CD4-positive, alpha-beta T cell treated with Interleukin-10 for 1 hour (primary cell): ENCODE data around the gene TLR6.
"Not testable (repeated sequence)": the region's sequence is repeated elsewhere in the genome, so short reads cannot be mapped to it uniquely, and the experiment has no call there.

ENCODE experiments used
- DNase-seq: peaks from one replicate; pipeline ENCODE4 v3.0.0-alpha.2; 2020

TLR6 gene

DNA sequence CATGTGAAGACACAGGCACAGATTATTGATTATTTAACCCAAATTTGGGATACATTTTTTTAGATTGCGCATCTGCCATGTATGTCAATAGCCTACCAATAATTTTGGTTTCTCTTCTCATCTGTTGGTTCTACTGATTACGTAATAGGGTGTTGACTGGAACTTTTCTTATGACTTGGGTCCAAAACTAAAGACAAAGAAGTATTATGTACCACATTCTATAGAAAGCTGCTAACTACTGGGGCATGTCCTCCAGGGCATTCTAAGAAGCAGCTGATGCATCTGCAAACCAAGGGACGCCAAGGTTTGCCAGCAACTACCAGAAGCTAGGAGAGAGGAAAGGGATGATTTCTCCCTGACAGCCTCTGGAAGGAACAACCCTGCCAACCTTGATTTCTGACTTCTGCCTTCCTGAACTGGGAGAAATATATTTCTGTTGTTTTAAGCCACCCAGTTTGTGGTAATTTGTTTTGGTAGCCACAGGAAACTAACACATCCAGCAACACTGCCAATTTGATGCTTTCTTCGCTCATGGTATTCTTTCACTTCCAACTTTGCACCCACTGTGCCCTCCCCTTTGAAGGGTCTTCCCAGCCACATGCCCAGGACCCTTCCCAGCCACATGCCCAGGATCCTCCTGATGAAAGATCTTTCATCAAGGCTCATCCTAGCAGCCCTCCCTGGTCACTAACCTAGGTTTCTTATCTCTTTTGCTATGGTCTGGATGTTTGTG lies 36.1 kb downstream of the TLR6 start:
- DNase-seq: no peak

DNA sequence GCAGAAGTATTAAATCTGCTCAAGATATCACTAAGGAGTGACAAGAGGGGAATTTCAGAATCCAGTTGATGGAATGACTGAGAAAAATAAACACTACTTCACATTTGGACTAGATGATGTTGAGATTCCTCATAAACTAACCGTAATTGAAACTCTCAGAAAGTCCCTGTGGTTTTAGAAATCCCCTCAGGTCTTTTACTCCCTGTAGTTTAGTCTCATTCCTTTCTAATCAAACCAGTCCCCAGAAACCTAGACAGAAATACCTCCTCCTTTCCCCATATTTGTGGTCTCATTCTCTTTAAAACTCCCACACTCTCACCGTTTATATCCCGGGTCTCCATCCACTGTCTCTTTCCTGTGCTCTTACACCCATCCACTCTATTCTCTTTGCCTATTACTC lies 37.0 kb downstream of the TLR6 start:
- no peak for DNase-seq

DNA sequence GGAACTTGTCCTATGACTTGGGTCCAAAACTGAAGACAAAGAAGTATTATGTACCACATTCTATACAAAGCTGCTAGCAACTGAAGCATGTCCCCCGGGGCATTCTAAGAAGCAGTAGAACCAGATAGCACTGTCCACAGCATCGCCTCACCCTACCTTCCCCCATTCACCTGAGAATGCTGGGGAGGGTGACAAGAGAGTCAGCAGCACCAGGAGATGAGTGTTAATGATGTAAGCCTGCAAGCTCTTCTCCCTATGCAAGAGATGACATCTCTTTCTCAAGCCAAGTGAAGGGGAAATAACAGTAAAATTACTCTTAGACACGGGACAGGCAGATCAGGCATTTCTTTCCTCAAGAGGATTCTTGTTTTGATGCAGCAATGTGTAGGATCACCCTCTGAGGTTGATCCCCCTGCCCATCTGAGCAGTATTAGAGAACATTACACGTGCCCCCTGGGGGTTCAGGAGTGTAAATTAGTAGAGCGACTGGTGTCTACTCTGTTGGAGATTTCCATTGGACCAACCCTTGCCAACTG lies 38.1 kb downstream of the TLR6 start:
- no peak for DNase-seq

DNA sequence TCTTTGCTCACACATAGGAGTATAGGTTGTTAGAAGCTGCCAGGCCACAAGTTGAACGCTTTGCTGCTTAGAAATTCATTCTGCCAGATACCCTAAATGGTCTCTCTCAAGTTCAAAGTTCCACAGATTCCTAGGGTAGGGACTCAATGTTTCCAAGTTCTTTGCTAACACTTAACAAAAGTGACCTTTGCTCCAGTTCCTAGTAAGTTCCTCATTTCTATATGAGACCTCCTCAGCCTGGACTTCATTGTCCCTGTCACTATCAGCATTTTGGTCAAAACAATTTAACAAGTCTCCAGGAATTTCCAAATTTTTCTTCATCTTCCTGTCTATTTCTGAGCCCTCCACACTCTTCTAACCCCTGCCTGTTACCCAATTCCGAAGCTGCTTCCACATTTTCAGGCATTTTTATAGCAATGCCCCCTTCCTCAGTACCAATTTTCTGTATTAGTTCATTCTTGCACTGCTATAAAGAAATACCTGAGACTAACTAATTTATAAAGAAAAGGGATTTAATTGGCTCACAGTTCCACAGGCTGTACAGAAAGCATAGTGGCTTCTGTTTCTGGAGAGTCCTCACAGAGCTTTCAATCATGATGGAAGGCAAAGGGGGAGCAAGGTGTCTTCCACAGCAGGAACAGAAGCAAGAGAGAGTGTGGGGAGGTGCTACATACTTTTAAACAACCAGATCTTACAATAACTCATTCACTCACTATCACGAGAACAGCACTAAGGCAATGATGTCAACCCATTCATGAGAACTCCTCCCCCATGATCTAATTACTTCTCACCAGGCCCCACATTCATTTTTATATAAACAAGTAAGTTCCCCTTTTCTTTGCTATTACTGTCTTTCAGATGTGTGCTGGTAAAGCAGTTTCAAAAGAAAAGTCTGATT lies 40.5 kb downstream of the TLR6 start:
- no peak for DNase-seq

DNA sequence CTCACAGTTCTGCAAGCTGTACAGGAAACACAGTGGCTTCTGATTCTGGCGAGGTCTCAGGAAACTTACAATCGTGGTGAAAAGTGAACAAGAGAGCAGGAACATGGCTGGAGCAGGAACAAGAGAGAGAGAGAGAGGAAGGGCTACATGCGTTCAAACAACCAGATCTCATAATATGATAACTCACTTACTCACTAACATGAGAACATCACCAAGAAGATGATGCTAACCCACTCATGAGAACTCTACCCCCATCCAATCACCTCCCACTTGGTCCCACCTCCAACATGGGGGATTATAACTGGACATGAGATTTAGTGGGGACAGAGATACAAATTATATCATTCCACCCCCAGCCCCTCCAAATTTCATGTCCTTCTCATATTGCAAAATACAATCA lies 42.2 kb downstream of the TLR6 start:
- no peak for DNase-seq

DNA sequence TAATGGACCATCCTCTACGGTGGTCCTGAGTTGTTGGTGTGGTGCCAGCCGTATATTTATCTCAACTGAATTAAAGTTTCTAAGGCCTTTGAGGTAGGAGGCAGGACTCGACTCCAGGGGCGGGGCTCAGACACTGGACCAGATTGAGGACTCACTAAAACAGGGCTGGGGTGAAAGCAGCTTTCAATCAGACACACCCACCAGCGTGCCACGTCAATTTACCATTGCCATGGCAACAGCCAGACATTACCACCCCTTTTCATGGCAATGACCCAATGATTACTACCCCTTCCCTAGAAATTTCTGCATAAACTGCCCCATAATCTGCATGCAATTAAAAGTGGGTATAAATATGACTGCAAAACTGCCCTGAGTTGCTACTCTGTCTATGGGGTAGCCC lies 45.3 kb downstream of the TLR6 start:
- no peak for DNase-seq

DNA sequence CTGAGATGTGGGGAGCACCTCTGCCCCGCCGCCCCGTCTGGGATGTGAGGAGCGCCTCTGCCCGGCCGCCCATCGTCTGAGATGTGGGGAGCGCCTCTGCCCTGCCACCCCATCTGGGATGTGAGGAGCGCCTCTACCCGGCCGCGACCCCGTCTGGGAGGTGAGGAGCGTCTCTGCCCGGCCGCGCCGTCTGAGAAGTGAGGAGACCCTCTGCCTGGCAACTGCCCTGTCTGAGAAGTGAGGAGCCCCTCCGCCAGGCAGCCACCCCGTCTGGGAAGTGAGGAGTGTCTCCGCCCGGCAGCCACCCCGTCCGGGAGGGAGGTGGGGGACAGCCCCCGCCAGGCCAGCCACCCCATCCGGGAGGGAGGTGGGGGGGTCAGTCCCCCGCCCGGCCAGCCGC lies 49.2 kb downstream of the TLR6 start:
- DNase-seq: not testable (repeated sequence)

DNA sequence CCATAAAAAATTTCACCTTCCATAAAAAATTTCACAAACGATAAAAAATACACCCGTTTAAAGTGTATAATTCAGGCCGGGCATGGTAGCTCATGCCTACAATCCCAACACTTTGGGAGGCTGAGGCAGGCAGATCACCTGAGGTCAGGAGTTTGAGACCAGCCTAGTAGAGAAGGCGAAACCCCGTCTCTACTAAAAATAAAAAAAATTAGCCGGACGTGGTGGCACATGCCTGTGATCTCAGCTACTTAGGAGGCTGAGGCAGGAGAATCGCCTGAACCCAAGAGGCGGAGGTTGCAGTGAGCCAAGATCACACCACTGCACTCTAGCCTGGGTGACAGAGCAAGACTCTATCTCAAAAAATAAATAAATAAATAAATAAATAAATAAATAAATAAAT lies 50.4 kb downstream of the TLR6 start:
- not testable (repeated sequence) for DNase-seq

DNA sequence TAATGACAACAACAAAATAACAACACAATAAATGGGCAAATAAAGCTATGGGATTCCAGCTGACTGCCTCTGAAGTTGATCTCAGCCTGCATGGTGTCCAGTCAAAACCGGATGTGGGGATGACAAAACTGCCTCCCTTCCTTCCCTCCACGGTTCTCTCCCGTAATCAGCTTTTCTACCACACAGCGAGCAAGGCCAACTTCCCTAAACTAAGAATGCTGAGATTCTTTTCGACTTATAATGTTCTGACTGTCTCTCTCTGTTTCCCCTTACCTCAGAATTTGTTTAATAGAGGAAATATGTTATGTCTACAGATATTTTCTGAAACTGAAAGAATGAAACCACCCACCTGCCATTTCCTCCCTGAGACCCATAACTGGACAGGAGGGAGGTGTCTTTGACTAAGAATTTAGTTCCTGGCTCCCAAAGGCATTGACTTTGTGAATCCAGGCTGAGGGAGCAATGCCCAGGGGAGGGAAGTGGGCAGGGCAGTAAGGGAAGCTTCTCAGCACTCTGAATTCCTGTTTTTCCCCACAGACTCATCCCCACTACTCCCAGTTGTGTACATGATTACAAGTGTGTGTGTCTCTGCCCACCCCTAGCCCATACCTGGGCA lies 51.0 kb downstream of the TLR6 start:
- peak; percentile 39 for DNase-seq

DNA sequence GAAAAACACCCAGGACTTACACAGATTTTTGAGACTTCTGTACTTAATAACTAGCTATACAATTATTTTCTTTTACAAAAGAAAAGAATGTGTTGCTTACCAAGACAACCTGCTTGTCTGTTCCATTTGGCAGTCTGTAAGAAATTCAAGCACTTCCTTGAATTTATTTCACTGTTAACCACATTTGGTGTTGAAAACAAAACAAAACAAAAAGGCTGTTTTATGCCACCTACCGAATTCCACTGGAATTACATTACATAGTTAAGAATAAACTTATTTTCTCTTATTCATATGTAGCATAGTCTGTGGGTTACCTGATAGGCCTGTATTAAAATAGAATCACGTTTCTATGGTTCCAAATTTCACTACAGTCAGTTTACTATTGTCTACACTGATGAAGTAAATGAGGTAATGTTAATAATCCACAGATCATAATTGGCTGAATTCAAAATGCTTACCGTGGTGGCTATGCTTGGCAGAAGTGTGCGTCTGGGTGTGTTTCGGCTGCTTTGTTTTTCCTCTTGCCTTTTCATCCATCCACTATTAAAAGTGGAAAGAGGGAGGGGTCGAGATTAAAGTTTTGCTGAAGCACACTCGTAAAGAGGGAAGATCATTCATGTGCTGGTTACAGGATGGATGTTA lies 51.8 kb downstream of the TLR6 start, which contains the start of gene TLR1:
Gene TLR1, minus strand, starts transcription at position 138 of the 642 bp plus-strand sequence. CDS start 5,960 bp downstream, outside the sequence.
- peak; percentile 76 for DNase-seq

DNA sequence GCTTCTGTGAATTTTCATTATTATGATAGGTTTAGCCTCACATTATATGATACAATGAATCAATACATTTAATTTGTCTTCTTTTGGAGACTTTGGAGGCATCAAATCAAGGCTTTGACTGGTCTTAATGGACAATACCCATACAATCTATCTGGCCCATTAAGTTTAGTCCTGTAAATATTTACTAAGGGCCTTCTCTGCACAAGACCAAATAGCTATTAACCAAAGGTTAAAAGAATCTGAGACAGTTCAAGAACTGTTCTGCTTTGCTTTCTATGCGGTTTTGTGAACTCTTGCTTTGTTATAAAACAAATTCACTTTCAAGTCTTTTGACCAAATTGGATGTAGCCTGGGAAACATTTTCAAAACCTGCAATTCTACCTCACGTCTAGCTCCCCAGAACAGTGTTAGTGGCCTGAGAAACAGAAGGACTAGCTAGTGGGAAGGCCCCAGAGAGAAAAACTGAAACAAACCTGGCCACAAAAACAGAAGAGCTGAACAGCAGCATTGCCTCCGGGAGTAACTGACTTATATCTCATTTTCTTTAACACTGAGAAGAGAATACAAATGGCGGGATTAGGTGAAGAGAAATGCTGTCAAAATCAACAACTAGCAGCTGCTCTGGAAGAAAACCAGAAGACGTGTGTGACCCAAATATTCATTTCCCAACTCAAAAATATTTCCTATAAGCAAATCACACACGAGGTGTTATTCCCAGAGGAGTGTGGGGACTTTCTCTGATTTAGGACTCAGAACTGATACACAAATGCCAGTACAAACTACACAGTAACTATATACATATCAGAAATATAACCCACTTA lies 52.6 kb downstream of the TLR6 start:
- DNase-seq: peak; percentile 26

DNA sequence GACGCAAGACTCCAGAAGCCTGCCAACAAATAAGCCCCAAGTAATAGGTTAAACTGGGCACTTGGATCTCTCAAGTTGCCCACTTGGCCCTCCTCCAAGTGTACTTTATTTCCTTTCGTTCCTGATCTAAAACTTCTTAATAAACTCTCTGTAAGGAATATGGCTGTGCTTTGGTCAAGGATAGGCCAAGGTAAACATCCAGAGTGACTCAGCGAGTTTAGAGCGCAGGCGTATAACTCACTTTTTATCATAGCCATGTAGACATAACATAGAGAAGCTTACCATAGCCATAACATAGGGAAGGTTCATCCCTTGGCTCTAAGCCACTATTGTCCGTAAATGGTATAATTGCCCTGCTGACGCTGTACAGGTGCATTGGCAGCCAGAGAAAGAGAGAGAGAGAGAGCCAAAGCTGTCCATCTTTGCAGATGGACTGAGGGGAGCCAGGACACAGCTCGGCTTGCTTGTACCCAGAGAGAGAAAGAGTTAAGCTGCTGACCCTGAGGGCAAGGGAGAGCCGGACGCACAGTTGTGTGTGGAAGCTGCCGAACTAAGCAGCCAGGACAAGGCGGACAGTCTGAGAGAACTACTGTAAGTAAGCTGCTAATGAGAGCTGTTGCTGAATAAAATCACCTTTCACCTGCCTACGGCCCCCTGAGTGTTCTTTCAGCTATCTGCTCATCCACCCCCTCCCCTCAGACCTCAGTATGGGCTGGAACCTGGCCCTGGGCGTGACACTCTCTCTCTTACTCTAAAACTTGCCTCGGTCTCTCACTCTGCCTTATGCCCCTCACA lies 53.9 kb downstream of the TLR6 start:
- DNase-seq: no peak

DNA sequence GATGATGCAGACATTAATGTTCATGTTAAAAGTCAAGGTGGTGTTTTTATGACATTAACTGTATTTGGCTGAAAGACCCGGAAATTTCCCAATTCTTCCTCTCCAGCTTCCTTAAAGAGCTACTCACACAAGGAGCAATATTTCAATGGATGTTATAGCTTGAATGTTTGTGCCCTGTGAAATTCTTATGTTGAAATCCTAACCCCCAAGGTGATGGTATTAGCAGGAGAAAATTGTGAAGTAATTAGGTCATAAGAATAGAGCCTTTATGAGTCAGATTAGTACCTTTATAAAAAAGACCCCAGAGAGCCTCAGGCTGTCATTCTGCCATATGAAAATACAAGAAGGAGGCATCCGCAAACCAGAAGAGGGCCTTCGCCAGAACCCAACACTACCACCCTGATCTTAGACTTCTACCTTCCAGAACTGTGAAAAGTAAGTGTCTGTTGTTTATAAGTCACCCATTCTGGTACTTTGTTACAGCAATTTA lies 55.6 kb downstream of the TLR6 start:
- no peak for DNase-seq

DNA sequence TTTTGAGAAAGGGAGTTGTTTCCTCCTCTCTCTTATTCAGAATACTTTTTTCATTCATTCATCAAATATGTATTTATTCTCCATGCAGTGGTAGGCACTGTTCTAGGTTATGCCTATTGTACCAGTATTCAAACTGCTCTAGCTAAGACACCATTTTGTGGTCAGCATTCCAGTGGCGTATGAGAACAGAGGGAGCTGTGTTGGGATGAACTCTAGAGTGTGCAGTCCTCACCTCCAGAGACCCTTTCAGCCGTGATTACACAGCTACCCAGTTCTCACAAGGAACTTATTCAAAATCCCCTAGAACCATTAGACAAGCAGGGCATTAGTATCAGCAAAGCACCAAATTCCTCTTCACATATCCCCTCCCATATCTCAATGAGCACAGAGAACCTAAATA lies 56.3 kb downstream of the TLR6 start:
- no peak for DNase-seq

DNA sequence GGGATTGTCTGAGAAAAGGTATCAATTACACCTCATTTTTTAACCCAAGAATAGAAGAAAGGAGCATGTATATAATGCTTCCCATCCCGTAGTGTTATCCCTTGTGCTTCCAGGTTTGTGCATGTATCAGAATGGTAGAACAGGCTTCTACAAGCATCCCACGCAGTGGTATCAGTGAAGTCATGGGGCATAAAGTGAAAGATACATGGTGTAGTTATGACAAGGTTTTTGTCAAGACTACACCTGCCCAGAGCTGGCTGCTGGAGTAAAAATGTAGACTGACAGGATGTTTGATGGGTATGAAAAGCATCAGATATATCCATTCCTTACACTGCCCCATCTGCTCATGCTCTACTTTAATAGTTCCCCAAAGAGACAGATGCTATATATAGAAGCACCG lies 61.5 kb downstream of the TLR6 start:
- DNase-seq: no peak

DNA sequence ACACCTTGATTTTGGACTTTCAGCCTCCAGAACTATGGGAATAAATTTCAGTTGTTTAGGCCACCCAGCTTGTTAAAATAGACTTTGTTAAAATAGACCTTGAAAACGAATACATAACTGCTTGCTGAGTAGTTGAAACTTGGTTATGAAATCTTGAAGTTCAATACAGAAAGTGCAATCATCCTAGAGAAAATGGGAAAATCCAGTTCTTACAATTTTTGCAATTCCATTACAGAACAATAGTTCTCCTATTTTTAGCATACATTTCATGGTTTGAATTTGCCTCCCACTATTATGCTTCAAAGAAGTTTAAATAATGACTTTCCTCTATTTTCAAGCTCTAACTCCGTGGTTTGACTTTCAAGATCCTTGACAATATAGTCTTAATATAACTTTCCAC lies 62.6 kb downstream of the TLR6 start:
- DNase-seq: no peak

DNA sequence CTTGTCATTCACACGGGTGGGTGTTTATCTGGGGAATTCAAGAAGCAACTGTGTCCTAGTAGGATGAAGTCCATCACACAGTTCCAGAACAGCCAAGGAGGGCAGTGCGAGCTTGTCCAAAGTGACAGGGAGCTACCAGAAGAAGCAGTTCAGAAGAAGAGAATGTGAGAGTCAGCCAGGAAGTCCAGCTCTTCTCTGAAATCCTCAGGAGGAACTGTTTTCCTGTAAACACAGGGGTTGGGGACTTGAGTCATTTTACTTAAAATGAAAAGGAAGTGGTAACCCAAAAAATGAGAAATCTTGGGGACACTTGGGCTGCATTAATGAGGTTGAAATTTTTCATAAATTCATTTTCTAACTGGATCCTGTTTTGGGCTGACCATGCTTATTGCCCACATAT lies 65.6 kb downstream of the TLR6 start:
- no peak for DNase-seq

DNA sequence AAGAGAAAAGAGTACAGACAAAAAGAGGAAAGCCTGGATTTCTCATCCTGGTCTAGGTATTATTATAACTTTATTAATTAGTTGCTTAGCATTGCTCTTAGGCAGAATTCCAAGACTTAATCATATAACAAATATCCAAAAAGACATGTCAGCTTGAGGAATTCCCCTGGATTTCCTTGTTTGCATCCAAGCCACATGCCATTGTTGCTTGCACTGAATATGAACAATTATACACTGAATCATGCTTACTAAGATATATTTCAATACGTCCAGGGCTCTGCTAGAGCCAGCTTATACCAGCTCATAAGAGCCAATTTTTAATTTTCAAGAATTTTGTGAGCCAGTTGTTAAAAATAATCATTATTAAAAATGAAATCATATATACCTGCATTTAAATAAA lies 68.3 kb downstream of the TLR6 start:
- DNase-seq: no peak

DNA sequence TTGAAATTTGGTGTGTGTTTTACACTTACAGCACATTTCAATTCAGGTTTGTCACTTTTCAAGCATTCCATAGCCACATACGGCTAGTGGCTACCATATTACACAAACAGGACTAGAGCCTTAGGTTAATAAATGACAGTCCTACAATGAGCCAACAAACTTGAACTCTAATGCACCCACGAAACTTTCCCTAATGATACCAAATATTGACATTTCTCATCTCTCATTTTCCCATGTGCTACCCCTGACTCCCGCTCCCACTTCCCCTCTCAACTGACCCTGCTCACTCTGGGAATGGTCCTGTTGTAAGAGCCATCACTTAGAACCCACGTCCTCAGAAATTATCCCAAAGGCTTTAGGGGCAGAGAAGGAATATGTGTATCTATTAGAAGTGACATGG lies 68.9 kb downstream of the TLR6 start:
- no peak for DNase-seq

DNA sequence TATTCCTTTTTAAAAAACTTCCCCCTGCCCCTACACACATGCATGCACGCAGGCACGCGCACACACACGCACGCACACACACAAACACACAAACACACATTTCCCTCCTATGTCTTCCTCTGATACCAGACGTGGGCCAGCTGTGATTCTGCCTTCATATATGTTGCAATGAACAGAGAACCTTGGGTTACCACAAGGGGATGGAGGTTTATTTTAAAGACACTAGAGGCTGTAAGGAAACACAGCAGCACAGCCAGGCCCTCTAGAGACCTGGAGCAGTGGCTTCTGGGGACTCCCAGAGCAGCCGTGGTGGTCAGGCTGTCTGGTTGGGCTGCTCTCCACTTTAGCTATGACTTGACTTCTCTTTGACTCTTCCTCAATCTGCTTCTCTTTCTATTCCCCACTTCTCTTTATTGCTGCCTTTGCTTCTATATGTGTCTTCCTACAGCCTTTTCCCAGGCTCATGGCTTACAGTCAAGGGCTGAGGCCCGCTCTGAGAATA lies 70.7 kb downstream of the TLR6 start:
- DNase-seq: peak; percentile 14
